GM12872 (cell line): ENCODE measurements around the gene CSF1.
A peak's percentile ranks its signal among the peaks of the same experiment; 100 is the strongest.

ENCODE experiments used
- CTCF ChIP-seq: IDR thresholded peaks from 3 replicates; pipeline ENCODE4 v1.5.1; 2011; ENCODE audit warnings: low read depth, mild to moderate bottlenecking, low read length, moderate library complexity; ENCODE audit not compliant: insufficient read depth

Gene CSF1

GRCh38 chr1:109906839-109907180 lies 3.8 kb upstream of the CSF1 start:
- TF ChIP-seq CTCF = no peak

- TF ChIP-seq CTCF = no peak
Observed at GRCh38 chr1:109907190-109907774, 3.4 kb upstream of the CSF1 start.

GRCh38 chr1:109908836-109909235 lies 1.8 kb upstream of the CSF1 start:
- TF ChIP-seq CTCF = no peak

GRCh38 chr1:109909561-109909960 lies 1.1 kb upstream of the CSF1 start:
- TF ChIP-seq CTCF = no peak

GRCh38 chr1:109910963-109911798 lies 532 bp downstream of the CSF1 start:
- 0 out of 3 replicates have a peak, but pooled peaks have one; percentile 8 for TF ChIP-seq CTCF

- no peak for TF ChIP-seq CTCF
Observed at GRCh38 chr1:109912214-109912861, 1.7 kb downstream of the CSF1 start.

- no peak for TF ChIP-seq CTCF
Observed at GRCh38 chr1:109912873-109913272, 2.2 kb downstream of the CSF1 start.
